ENCODE results near the gene RHOA.
"Not testable (repeated sequence)": the region's sequence is repeated elsewhere in the genome, so short reads cannot be mapped to it uniquely, and the experiment has no call there.

Gene RHOA

DNA sequence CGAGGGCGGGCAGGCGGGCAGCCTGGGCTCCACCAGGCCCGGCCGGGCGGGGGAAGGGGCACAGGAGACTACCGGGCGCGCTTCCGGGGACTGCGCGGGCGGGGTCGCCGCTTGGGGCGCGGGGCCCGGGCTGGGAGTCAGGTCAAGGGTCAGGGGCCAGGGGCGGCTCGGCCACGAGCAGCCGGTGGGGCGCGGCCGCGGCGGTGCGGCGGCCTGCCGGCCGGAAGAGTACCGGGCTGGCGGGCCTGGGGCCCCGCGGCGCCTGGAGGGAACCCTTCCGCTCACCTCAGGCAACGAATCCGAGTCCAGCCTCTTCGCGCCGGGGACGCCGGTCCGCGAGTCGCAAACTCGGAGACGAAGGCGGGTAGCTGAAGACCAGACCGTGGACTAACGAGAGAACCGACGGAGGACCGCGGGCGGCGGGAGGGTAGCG is 225 bp downstream of the RHOA start:
- DNase-seq (ENCODE audit: low read depth in 2 of 2): peak in 1 of 2 donors; percentile 44

- no peak for DNase-seq (ENCODE audit: low read depth in 2 of 2)
Observed at GRCh38 chr3:49410846-49411534, 786 bp downstream of the RHOA start.

DNA sequence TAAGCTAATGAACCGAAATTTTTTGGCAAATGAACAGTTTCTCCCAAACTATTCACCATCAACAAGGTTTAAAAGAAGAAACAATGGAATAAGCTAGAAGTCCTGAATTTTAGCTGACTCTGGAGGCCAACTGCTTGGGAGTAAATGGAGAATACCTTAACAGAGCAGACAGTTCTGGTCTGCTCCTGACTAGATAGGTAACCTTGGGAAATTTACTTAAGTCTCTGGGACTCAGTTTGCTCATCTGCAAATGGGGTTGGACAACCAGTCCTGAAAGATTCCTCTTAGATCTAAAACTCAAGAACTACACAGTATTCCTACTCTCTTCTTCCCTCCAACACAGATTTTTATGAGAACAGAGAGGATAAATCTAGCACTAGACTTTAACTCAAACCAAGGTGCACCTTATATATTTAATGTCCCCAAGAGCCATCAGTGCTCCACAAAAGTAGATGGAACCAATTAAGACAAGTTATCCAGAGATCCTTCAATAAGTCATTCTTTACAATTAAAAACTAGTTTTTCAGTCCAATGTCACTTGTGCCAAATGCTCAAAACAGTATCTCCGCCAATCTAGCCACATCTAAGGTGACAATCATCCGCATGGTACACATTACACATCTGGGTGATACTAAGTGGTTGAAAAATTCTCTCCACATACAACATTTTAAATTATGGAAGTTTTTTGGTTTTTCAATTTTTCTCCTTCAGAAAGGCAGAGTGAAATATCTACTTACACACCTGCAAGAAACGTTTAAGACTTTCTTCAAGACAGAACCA is 1.5 kb downstream of the RHOA start:
- no peak for DNase-seq (ENCODE audit: low read depth in 2 of 2)

DNA sequence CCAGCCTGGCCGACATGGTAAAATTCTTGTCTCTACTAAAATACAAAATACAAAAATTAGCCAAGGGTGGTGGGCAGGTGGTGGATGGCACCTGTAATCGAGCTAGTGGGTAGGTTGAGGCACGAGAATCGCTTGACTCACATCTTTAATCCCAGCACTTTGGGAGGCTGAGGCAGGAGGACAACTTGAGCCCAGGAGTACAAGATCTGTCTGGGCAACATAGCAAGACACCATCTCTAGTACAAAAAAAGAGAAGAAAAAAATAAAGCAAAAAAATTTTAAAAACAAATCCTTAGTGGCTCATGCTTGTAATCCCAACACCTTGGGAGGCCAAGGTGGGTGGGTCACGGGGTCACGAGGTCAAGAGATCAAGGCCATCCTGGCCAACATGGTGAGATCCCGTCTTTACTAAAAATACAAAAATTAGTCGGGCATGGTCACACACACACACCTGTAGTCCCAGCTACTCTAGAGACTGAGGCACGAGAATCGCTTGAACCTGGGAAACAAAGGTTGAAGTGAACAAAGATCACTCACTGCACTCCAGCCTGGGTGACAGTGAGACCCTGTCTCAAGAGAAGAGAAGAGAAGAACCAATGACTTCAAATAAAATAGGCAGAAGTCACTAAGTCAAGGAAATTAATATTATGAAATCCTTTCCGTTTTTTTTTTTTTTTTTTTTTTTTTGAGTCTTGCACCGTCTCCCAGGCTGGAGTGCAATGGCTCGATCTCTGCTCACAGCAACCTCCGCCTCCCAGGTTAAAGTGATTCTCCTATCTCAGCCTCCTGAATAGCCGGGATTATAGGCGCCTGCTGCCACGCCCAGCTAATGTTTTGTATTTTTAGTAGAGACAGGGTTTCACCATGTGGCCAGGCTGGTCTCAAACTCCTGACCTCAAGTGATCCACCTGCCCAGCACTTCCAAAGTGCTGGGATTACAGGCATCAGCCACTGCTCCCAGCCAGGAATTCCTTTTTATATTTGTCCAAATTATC is 4.9 kb downstream of the RHOA start:
- DNase-seq (ENCODE audit: low read depth in 2 of 2): no peak

- not testable (repeated sequence) for DNase-seq (ENCODE audit: low read depth in 2 of 2)
Observed at GRCh38 chr3:49405570-49405969, 6.2 kb downstream of the RHOA start.

GRCh38 chr3:49403891-49404290 is 7.9 kb downstream of the RHOA start:
- DNase-seq (ENCODE audit: low read depth in 2 of 2): no peak

DNA sequence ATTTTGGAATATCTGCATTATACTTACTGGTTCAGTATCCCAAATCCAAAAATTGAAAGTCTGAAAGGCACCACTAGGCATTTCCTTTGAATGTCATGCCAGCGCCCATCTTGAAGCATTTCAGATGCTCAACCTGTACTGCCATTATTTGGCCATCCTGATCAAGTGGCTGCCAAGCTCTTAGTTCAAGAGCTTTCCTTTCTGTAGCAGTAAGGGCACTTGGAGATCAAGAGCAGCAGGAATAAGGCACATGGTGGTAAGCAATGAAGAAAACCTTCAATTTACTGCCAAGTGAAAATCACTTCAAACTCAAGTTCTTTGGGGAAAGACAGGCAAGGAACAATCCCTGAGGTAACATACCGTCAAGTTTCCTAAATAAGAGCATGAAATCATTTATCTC is 10.0 kb downstream of the RHOA start:
- no peak for DNase-seq (ENCODE audit: low read depth in 2 of 2)

GRCh38 chr3:49399461-49399860 is 12.3 kb downstream of the RHOA start:
- DNase-seq (ENCODE audit: low read depth in 2 of 2): no peak

DNA sequence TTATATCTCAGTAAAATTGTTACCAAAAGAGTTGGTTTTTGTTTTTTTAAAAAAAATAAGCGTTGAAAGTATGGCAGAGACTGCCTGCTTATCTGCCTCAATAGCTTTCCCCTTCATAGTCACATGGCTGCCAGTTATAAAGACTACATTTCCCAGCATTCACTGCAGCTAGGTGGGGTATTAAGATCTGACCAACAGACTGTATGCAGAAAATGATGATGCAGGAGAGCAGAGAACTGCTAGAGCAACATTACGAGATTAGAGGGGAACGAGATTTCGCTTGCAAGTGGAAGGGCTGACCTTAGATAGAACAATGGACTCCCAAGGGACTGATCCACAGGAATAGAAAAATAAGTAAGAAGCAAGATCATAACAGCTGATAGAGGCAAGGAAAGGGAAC is 14.3 kb downstream of the RHOA start:
- DNase-seq (ENCODE audit: low read depth in 2 of 2): no peak

GRCh38 chr3:49391310-49391709 is 20.5 kb downstream of the RHOA start:
- not testable (repeated sequence) for DNase-seq (ENCODE audit: low read depth in 2 of 2)

GRCh38 chr3:49389297-49389696 is 22.5 kb downstream of the RHOA start:
- no peak for DNase-seq (ENCODE audit: low read depth in 2 of 2)

- no peak for DNase-seq (ENCODE audit: low read depth in 2 of 2)
Observed at GRCh38 chr3:49388289-49388820, 23.4 kb downstream of the RHOA start.

GRCh38 chr3:49387721-49388120 is 24.1 kb downstream of the RHOA start:
- DNase-seq (ENCODE audit: low read depth in 2 of 2): no peak

- no peak for DNase-seq (ENCODE audit: low read depth in 2 of 2)
Observed at GRCh38 chr3:49386056-49386756, 25.6 kb downstream of the RHOA start.

GRCh38 chr3:49385617-49386016 is 26.2 kb downstream of the RHOA start:
- no peak for DNase-seq (ENCODE audit: low read depth in 2 of 2)

DNA sequence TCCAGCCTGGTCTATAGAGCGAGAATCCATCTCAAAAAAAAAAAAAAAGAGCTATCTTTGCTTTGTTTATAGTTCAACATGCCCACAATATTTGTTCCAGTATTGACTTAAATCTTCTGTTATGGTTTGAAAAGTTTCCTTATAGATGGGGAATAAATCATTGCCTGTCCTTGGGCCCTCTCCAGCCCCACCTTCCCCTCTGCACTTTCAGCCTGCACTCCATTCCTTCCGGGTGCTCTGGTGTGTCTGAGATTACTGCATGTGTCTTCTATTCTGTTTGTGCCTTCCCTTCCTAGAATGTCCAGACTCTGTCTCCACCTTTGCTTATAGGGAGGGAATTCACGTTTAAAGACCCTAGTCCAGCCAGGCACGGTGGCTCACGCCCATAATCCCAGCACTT is 28.4 kb downstream of the RHOA start:
- no peak for DNase-seq (ENCODE audit: low read depth in 2 of 2)

- no peak for DNase-seq (ENCODE audit: low read depth in 2 of 2)
Observed at GRCh38 chr3:49378249-49378895, 33.4 kb downstream of the RHOA start.

DNA sequence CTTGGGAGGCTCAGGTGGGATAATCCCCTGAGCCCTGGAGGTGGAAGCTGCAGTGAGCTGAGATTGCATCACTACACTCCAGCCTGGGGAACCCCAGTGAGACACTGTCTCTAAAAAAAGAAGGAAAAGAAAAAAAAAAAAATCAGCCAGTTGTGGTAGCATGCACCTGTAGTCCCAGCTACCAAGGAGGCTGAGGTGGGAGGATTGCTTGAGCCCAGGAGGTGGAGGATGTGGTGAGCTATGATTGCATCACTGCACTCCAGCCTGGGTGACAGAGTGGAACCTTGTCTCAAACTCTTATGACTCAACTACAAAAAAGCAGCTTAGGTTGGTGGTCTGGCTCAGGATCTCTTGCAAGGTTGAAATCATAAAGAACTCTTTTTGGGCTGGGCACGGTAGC is 34.3 kb downstream of the RHOA start:
- DNase-seq (ENCODE audit: low read depth in 2 of 2): peak; percentile 29 to 41

- no peak for DNase-seq (ENCODE audit: low read depth in 2 of 2)
Observed at GRCh38 chr3:49371946-49372345, 39.8 kb downstream of the RHOA start.

DNA sequence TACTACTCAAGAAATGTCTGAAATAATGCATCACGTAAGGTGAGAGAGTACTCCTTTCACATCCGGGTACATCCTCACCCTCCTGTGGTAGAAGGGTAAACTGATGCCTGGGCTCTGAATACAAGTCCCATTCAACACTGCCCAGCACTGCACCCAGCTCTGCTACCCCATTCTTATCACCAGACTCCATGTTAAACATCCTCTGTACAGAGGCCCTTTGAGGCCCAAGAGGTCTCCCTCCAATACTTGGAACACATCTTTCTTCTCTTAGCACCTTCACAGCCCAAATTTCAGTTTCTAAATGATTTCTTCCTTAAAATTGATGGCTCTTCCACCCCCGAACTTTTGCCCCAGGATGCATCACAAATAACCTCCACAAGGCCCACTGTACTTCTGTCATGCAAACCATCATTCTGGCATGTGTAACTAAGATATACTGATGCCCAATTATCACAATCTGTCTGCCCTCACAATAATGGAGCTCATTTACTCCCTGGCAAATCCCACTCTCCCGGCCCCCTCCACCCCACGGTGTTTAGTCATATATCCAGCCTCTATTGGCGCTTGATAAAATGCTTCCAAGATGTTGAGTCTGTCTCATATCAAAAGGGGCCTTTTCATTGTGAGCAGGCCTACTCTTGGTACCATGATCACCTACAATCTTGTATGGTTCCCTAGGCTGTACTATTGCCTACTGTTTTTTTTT is 41.0 kb downstream of the RHOA start:
- no peak for DNase-seq (ENCODE audit: low read depth in 2 of 2)
